ENCODE results near the gene DNER.

DNA sequence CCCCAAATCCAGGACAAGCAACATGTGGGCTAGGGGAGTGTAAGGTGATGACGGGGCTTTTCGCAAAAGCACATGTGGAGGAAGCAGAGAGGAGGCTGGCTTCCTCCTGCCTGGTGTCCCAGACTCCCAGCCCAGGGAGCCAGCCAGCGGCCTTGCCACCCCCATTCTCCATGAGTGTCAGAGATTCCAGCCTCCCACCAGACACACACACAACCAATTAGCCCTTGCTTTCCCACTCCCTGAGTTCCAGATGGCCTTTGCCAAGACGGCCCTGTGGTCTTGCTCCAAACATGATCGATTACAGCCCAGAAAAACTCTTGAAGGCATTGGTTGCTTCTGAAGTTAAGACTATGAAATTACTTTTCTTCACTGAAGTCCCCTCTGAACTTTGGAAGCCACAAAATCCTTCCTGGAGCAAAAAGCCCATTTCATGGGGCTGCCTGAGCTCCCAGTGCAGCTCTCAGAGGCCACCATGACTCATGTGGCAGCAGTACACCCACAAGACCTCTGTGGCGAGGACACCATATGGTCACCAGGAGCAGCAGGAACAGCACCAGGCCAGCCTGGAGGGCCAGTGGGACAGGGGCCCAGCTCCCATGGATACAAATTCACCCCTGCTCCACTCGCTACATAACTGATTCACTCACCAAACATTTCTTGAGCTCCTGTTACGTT is 374.1 kb downstream of the DNER start:
- TF ChIP-seq CTCF (conservative IDR thresholded peaks at IDR 0.05; ENCODE audit: low read length) (no peak), EZH2phosphoT487 (IDR thresholded peaks at IDR 0.05; ENCODE audit: borderline replicate concordance) (no peak)

Measured in Loucy (cell line).